ENCODE measurements around the gene ERC2.

ERC2 gene

DNA sequence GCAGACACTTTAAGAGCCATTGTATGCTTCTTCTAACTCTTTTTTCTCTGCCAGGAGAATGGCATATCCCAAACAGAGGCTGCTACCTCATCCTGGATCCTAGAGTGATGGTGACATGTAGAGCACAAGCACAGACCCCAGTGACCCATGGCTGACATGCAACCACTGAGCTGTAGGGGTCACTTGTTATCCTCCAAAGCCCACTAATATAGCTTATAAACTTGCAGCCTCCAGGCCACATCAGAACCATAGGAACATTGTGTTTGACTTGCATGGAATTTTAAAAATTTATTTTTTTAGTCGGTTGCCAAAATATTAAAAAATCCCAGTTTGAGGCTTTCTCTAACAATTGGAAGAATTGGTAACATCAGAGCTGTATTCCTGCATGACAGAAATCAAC is 698.2 kb downstream of the ERC2 start:
- no peak for DNase-seq

DNA sequence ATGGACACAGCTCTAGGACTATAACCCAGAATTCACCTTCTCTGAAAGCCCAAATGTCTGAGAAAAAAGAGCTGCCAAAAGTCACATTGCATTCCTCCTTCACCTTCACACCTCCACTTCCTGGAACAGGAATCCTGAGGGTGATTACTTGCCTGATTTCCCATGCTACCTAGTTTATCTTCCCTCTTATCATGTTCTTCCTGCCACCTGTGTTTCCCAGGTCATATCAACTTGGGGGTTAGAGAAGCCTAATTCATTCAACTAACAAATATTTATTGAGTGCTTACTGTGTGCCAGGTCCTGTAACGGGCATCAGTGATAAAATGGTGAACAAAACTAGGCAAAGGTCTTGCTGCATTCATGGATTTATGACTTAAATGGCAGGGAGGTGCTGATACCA is 701.5 kb downstream of the ERC2 start:
- DNase-seq = no peak

DNA sequence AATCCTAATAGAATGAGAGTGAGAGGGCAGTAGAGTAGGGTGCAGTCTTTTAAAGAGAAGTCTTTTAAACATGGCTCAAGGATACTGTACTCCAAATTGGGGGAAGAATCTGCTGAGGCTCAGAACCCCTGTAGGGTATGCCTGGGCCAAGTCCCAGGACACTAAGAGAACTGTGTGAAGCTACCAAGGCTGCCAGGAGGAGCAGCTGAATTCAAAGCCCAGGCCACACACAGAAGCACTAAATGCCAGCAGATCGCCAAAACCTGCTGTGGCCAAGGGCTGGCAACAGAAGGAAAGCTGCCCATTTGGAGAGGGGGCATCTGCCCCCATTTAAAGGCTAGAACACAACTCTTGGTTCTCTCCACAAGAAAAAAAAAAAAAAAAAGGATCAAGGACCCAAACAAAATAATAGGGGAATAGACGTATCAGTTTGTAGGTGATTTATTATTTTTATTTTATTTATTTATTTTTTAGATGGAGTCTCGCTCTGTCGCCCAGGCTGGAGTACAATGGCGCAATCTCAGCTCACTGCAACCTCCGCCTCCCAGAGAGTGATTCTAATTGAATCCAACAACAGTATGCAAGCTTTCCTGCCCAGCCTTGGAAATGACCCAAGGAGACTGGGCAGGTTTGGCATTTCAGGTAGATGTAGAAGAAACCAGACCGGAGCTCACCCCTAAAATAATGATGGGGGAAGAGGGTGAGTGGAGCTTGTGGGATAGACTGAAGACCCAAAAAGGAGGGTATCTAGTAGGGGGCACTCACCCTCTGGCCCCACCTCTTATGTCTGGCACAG is 702.2 kb downstream of the ERC2 start:
- no peak for DNase-seq

DNA sequence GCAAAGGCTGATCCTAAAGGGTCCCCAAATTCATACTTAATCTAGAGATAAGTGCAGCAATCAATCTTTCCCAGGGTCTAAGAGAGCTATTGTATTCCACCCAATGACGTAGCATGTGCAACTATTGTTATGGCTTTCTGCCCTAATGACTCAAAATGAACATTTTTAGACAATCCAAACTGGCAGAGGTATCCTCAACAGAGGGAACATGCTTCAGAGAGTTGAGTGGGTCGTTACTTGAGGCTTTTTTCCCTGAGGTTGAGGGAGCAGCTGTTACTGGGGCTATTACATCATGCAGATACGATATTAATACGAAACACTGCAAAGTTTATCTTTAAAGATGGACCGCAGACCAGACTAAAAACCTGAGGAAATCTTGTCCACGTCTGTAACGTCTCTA is 702.9 kb downstream of the ERC2 start:
- no peak for DNase-seq

DNA sequence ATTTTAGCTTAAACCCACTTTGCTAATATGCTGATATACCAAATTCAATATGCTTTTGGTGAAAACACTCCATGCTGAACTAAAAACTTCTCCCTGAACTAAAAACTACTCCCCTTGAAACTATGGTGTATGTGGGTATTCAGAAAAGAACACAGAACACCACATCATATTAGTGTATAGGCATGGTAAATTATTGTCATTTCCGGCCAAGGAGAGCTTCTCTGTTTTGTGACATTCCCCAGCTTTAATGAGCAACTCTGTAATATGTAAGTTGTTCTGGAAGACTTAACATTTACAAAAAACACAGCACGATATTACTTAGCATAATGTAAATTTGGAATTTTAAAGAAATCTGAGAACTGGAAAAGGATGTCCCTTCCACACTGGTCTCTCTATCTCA is 711.3 kb downstream of the ERC2 start:
- no peak for DNase-seq

DNA sequence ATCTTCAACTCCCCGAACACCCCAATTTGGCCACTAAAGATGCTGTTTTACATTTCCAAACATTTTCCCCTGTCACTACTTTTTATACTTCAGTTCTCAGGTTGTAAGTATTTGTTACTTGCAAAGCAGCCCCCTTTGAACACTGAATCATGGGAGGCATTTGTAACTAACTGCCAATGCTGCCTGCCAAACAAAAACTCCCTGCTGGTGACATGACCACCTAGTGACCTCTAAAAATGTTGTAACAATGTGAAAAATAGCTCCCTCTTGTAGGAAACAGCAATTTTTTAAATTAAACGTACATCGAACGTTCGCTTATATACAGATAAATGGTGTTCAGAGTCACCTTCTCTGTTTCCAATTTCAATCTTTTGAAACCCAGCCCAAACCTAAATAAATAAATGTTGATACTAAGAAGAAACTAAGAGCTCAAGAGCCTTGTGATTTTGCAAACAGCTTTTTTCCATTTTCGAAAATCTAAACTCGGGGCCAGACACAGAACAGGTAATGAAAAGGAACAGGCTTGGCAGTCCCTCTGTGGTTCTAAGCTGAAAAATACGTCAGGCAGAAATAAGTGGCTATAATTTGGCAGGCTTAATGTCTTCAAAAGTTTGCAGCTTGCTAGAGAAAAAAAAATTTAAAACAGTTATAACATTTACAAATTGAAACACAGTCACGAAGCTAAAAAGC is 712.6 kb downstream of the ERC2 start:
- DNase-seq = no peak

DNA sequence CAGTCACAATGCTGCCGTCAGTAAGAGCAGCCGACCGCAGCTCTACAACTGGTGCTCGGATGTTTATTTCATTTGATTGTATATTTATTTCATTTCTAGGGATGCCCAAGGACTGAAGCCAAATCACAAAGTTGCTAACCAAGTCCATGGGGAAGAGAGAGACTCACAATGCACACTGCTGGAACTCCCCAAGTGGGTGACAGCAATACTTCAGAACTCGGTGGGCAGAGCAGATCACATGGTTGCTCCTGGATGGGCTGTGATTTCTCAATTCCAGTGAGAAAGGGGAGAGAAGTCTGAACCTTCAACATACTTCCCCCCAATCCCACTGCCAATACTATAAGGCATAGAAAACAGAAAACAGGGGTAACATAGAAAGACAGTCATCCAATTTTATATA is 715.4 kb downstream of the ERC2 start:
- no peak for DNase-seq

DNA sequence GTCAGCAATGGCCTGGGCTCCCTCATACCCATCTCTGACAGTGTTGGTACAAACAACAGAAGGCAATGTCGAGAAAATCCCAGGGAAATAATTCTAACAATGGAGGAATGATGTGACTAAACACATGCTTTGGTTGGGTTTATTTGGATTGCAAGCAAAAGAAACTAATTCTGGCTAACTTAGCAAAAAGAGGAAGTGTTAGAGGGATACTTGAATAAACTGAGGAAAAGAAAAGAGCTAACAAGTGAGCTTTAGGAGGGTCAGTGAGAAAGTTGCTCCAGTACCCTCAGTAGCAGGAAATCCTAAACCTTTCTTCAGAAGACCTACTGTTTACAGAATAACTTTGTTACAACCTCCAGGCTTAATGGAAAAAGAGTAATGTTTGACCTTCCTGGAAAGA is 716.5 kb downstream of the ERC2 start:
- no peak for DNase-seq

DNA sequence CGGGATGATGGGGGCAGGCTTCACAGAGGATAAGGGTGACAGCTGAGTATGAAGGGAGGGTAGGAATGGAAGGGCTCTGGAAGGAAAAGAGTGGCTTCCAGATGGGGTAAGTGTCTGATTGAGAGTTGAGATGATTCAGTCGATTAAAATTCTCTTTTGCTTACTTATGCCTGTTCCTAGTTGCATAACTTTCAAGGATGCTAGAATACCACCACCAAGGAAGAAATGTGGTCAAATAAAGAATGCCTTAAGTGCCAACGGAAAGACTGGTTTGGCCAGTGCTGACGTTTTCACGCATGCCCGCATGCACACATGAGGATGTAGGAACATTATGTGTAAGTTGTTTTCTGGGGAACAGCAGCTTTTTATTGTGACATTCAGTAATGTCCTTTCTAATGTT is 717.7 kb downstream of the ERC2 start:
- DNase-seq = no peak

DNA sequence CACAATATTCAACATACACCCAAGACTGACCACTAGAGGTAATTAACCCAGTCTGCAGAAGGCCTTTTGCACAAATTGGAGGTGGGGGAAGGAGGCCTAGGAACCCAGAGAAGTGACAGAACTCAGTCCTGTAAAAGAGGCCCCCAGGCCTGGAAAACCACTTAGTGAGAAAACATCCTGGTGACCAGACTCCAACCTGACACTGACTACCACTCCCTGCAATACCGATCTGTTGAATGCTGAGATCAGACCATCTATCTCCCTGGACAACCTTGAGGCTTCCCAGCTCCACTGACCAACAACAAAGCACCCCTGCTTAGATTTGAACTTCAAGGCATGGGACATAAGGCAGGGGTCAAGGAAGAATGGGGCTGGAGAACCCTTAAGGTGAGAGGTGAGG is 719.2 kb downstream of the ERC2 start:
- no peak for DNase-seq

DNA sequence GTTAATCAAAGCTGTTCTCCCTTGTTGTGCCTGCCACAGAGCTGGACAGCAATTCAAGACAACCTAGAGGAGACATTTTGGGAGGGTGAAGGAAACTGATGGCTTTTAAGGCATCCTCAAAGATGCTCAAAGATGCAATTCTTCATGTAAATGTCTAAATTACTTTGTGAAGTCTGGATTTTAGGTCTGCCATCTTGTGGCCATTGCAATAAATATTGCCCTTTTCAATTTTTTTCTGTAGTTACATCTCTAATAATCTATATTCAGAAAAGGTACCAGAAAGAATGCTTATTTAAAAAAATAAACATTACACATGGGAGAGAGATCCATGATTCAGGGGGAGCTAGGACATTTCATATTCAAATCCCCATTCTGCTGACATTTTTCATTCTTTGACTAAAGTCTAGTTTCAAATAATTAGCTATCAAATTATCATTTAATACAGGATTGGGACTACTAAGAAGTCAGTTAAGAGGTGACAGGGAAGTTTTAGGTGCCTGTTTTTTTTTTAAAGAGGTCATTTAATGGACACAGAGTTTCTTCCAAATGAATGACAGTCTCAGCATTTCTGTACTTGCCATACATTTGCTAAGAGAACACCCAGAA is 721.4 kb downstream of the ERC2 start:
- no peak for DNase-seq

DNA sequence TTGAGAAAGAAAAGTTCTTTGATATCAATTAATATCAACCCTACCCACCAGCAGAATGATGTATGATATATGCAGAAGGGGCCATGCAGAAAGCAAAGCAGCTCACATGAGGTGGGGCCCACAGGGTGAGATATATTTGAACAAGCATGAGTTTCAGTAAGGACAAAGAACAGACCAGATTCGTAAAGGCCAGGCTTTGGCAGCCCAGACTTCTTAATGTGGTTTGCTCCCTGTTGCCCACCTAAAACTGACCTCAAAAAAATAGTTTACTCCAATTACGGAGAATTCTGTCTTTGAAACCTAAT is 725.5 kb downstream of the ERC2 start:
- no peak for DNase-seq

DNA sequence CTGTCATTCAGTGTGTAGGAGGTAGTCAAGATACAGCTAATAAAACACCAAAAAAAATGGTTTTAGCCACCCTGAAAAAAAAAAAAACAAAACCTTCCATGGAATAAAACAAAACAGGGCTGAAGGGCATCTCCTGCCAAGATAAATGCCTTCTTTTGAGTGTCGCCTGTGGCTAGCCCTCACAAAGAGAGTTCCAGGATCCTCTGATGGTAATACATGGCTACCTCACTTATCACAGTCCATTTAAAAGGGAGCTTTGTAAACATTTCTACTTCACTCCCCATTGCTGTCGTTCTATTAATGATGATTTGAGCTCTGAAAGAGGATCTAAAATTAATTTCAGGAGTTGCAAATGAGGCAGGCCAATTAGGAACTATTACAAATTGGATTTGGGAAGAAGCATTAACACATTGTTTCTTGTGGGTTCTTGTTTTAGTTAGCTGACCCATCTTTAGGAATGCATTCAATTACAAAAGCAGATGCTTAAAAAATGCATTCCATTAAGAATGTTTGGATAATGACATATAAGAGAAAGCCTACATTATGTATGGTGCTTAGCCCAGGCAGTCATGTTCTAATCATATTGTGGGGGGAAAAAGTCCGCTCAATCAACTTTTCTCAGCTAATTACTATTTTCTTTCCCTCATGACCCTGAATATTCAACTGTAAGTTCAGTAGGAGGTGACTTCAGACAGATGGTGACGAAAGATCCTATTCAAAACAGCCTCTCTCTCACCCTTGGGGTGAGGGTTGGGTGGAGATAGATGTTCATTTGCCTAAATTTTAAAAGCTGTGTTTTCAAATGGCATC is 726.0 kb downstream of the ERC2 start:
- DNase-seq = no peak

DNA sequence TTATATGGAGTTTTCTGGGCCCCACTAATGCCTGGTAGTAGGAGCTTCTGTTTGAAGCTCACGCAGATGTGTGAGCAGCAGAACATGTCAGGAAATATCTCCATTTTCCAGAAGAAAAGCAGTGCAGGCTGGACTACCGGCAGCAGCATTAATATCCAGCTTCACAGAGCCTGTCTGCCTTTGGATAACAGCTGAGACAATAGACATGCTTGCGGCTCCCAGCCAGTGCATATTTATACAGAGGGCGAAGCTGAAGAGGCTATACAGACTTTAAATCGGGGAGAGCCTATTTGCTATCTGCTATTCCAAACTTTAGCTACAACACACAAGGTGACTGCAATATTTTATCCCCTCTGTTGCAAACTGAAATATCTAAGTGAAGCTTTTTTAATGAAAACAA is 731.1 kb downstream of the ERC2 start:
- DNase-seq = no peak

DNA sequence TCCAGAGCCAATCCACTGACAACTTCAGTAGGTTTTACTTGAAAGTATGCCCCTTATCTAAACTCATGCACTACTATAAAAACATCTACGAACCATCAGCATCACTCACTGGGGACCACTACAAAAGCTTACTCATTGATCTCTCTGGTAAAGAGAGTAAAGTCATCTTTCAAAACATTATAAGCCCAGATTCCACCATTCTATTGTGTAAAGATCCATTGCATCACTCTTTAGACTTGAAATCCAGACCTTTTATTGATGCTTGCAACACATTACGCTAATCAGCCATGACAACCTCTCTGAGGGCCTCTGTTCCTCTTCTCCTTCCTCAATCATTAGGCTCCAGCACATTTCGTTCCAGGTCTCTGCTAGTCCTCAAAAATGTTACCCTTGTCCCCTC is 732.3 kb downstream of the ERC2 start:
- no peak for DNase-seq

DNA sequence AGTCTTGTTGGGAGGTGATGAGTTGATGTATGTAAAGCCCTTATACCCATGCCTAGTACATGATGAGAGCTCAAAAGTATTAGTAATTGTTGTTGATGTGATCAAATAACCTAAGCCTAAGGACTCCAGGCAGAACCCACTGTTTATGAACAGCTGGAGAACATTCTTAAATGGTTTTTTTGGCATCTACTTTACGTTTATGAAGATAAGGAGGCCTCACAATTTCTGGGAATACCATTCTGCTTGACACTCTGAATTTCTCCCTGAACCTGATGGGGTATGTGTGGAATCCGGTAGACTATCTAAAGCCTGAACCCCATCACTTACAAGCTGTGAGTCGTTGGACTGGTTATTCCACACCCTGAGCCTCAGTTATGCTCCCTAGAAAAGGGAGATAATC is 736.5 kb downstream of the ERC2 start:
- DNase-seq = no peak

DNA sequence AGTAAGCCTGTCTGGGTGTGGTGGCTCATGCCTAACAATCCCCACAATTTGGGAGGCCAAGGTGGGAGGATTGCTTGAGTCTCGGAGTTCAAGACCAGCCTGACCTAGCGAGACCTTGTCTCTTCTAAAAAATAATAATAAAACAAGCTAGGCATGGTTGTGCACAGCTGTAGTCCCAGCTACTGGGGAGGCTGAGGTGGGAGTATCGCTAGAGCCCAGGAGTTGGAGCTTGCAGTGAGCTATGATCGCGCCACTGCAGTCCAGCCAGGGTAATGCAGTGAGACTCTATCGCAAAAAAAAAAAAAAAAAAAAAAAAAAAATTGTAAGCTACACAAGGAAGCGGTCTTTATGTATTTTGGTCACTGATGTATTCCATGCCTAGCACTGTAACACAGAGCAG is 738.7 kb downstream of the ERC2 start:
- no peak for DNase-seq

DNA sequence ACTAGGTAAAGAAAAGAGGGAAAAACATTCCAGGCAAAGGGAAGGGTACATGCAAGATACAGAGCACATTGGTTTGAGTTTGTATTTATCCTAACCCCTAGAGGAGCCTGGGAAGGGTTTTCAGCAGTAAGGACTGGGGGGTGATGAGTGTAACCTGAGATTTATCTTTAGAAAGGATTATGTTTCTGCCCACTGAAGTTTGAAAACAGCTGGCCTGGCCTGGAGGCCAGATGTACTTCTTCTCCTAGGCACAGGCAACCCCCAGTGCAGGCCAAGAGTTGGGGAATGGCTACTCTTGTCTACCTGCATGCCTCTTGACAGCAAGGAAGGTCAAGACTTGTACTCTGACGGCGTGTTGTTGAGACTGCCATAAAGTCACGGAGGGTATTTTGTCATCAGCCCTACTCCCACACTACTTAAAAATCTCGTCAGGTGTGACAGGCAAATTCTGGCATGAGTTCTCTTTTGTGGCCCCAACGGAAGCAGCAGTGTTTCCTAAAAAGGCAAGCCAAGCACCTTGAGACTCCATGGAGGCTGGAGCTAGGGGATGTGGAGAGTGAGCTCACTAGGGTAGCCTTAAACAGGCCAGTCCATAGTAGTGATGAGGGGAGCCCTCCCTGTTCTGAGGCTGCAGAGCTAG is 739.7 kb downstream of the ERC2 start:
- no peak for DNase-seq

DNA sequence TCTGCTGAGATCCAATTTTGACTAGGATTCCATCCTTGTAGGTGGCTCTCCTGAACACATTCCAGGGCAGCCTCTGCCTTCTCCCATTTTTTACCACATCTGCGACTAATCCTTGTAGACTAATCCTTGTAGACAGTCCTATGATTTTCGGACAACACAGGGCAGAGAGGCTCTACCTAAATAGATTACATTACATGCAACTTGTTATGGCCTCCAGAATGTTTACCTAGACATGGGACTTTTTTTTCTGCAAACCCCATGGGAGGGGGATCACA is 741.8 kb downstream of the ERC2 start:
- no peak for DNase-seq

DNA sequence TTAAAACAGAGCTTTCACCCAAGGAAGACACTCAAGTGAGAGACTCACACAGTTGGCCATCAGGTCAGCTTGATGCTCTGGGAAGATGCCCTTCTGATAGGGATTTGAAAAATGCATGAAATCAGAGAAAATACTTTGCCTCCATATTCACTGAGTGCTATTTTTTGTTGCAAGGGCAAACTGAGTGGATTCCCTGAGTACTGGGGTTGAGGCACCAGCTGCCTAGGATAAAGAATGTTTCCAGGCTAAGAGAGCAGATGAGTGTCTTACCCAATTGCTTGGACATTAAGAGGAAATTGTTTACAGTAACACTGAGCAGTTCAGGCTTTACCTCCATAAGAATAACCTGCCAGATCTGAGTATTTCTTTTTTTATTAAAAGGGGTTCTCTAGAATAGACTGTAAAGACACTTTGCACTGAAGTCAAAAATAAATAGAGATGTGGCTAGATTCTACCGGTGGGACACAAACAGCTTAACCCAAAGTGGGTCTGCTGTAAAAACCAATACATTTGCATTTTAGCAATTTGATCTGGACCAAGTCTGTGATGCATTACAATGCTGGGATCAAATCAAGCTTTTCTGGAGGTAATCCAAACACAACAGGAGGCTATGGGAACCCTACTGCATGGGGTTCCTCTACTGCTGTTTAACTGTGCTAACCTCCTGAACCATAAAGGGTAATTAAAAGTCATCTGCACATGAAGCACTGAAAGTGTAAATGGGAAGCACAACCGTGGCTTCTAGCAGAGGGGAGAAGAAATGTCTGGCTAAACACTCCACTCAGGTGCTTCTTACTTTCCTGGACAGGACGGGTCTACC is 742.4 kb downstream of the ERC2 start:
- no peak for DNase-seq

DNA sequence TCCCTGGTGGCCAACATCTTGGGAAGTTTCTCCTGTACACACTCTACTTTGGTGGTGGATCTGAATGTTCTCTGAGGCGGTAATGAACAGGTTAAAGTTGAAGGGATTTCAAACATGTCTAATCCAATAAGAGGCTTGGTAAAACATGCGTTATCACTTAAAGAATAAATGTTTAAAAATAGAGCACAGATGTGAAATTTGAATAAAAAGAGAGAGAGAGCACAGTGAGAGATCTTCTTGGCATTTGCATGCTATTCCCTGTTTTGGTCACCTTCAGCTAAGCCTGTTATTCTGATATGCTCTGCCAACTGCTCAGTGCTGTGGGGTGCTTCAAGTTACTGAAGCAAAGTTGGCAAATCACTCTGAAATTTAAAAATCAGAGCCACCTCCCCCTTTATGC is 743.4 kb downstream of the ERC2 start:
- no peak for DNase-seq

DNA sequence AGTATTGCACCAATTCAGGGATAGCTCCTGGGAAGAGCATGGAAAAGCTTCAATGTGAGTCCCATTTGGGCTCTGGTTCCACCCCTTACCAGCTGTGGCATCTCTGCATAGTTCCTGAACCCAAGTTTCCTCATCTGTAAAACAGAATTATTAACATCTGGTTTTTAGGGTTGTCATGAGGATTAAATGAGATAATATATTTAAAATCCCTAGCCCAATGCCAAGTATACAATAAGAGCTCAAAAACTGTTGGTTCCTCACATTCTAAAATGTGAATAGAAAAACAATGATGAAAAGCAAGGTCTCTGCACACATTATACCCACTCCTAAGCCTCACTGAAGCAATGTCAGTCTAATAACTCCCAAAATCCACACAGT is 743.9 kb downstream of the ERC2 start:
- DNase-seq = no peak

Data from DMS153 (cell line).